Suprapubic skin (tissue), 4 donors: Measurements from ENCODE around the gene NTN3. TPM values are rescaled to one million over a fixed set of nuclear protein-coding genes. Genes with fewer than 3 reads are reported as not detected.
A peak's percentile ranks its signal among the peaks of the same experiment; 100 is the strongest.

Experiments used
- DNase-seq, 2 donors: peaks; one replicate each; pipeline ENCODE4 v3.0.0-alpha.2; 2019; ENCODE audit warnings: low spot score in 2 of 2
- H3K27ac ChIP-seq: fragments of 200-600 bp; sonication (generic); one replicate; pipeline ENCODE4 v1.5.1; 2019
- H3K27me3 ChIP-seq: fragments of 200-600 bp; sonication (generic); one replicate; pipeline ENCODE4 v1.5.1; 2019
- H3K36me3 ChIP-seq: fragments of 200-600 bp; sonication (generic); one replicate; pipeline ENCODE4 v1.5.1; 2019
- H3K4me1 ChIP-seq: fragments of 200-600 bp; sonication (generic); one replicate; pipeline ENCODE4 v1.5.1; 2019
- H3K4me3 ChIP-seq: fragments of 200-600 bp; sonication (generic); one replicate; pipeline ENCODE4 v1.5.1; 2019; ENCODE audit warnings: mild to moderate bottlenecking
- H3K9me3 ChIP-seq: fragments of 200-600 bp; sonication (generic); one replicate; pipeline ENCODE4 v1.5.1; 2019
- CTCF ChIP-seq, 2 donors: fragments of 200-600 bp in 1 of 2; fragments of 450-650 bp in 1 of 2; sonication (generic) in 1 of 2; IDR thresholded peaks; one replicate each; pipeline ENCODE4 v1.5.1; 2016 to 2019; ENCODE audit warnings: antibody characterized with exemption in 2 of 2, mild to moderate bottlenecking in 1 of 2, moderate library complexity in 1 of 2
- EP300 ChIP-seq: sonication (generic); formaldehyde crosslinking; IDR thresholded peaks from one replicate; pipeline ENCODE4 v1.6.1; 2017; ENCODE audit warnings: antibody characterized with exemption
- POLR2A ChIP-seq, 2 donors: fragments of 450-650 bp; IDR thresholded peaks; one replicate each; pipeline ENCODE4 v1.6.1; 2017; ENCODE audit warnings: antibody characterized with exemption in 2 of 2, mild to moderate bottlenecking in 2 of 2, moderate library complexity in 2 of 2
- POLR2AphosphoS5 ChIP-seq, 3 donors: sonication (generic); formaldehyde crosslinking; IDR thresholded peaks; one replicate each; pipeline ENCODE4 v1.6.1; 2017; ENCODE audit warnings: antibody characterized with exemption in 3 of 3
- WGBS: methylation state at CpG from one replicate; pipeline ENCODE4 v1.1.5; 2018; 5-methylcytosine and 5-hydroxymethylcytosine counted together
- total RNA-seq, 4 donors: library from RNA; depleted of rRNA; stranded (reverse); fragments of >200 nt; gene quantifications; one replicate each; pipeline ENCODE4 v1.1.0, GENCODE V29; 2016

NTN3 gene
- total RNA-seq, 4 donors from 2014 or later: not detected

GRCh38 chr16:2483939-2484897 is 13.1 kb downstream of the NTN3 start:
- no peak for TF ChIP-seq POLR2A (IDR thresholded peaks at IDR 0.05)
- no peak for TF ChIP-seq EP300
- TF ChIP-seq CTCF (IDR thresholded peaks at IDR 0.05): no peak
- no peak for TF ChIP-seq POLR2AphosphoS5 (IDR thresholded peaks at IDR 0.05)
- H3K36me3 ChIP-seq: no peaks in the 10 kb centered on the region
- H3K27me3 ChIP-seq: no peaks in the 10 kb centered on the region
- WGBS: 80% methylated on average over 12 of the region's 16 CpGs
- DNase-seq: no peak
- H3K27ac ChIP-seq: no peak overlapping the region
- H3K9me3 ChIP-seq: no peaks in the 10 kb centered on the region
- no peak overlapping the region for H3K4me3 ChIP-seq
- peaks cover 61% of the 10 kb centered on the region for H3K4me1 ChIP-seq

DNA sequence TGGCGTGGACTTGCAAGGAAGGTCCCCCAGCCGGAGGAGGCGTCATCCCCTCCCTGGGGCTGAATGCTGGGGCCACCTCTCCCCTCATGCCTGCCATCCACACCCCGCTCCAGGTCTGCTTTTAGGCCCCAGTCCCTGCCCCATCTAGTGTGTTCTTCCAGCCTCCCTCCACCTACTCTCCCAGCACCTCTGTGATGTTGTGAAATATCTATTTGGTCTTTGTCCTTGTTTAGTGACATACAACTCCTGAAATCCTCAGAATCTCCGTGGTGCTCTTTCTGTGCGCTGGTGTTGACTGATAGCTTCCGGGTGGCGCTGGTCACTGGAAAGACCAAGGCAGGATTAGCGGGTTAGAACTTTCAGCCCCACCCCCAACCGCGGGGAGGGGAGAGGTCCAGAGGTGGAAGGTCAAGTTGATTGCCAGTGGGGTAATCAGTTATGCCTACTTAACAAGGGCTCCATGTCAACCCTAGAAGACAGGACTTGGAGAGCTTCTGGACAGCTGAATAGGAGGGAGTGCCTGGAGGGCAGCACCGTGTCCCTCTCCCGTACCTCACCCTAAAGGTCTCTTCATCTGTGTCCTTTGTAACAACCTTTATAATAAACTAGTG is 13.9 kb downstream of the NTN3 start:
- no peak for TF ChIP-seq CTCF (IDR thresholded peaks at IDR 0.05)
- peaks cover 61% of the 10 kb centered on the region for H3K4me1 ChIP-seq
- H3K9me3 ChIP-seq: no peaks in the 10 kb centered on the region
- no peak overlapping the region for H3K4me3 ChIP-seq
- H3K27ac ChIP-seq: no peak overlapping the region
- no peak for DNase-seq
- 90% methylated on average over 12 of the region's 13 CpGs for WGBS
- H3K27me3 ChIP-seq: no peaks in the 10 kb centered on the region
- H3K36me3 ChIP-seq: no peaks in the 10 kb centered on the region

DNA sequence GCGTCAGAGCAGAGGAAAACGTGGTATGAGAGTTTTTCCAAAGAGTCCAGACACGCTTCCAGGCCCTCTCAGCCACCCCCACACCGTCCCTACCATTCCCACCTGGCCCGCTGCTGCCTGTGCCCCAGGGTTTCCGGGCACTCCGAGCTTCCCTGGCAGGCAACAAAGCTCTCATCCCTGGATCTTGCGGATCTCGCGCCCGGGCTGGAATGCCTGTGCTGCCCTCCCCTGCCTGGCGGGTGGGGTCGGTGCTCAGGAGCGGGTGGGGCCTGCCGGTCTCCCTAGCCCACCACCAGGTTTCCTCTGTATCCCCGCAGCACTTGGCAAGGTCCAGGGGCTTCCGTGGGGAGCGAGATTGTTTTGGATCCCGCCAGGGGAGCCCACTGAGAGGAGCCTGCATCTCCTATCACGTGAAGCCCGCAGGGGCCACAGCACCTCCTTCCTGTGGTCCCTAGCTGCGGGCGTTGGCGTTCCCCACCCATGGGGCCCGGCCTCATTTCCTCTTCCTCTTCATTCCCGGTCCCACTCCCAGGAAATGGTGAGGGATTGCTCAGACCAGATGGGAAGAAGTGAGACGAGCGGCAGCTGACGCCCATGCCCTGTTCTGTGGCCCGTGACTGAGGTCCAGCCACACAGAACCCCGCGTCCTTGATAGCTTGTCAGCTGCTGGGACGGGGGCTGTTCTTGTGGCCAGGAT is 14.9 kb downstream of the NTN3 start:
- no peak overlapping the region for H3K27ac ChIP-seq
- no peaks in the 10 kb centered on the region for H3K9me3 ChIP-seq
- H3K4me1 ChIP-seq: peaks cover 57% of the 10 kb centered on the region
- H3K4me3 ChIP-seq: no peak overlapping the region
- no peaks in the 10 kb centered on the region for H3K36me3 ChIP-seq
- no peak for DNase-seq
- TF ChIP-seq POLR2AphosphoS5 (IDR thresholded peaks at IDR 0.05): no peak
- TF ChIP-seq EP300: no peak
- TF ChIP-seq POLR2A (IDR thresholded peaks at IDR 0.05): no peak
- TF ChIP-seq CTCF (IDR thresholded peaks at IDR 0.05): no peak
- WGBS: 77% methylated on average over 3 of the region's 33 CpGs
- H3K27me3 ChIP-seq: no peaks in the 10 kb centered on the region

DNA sequence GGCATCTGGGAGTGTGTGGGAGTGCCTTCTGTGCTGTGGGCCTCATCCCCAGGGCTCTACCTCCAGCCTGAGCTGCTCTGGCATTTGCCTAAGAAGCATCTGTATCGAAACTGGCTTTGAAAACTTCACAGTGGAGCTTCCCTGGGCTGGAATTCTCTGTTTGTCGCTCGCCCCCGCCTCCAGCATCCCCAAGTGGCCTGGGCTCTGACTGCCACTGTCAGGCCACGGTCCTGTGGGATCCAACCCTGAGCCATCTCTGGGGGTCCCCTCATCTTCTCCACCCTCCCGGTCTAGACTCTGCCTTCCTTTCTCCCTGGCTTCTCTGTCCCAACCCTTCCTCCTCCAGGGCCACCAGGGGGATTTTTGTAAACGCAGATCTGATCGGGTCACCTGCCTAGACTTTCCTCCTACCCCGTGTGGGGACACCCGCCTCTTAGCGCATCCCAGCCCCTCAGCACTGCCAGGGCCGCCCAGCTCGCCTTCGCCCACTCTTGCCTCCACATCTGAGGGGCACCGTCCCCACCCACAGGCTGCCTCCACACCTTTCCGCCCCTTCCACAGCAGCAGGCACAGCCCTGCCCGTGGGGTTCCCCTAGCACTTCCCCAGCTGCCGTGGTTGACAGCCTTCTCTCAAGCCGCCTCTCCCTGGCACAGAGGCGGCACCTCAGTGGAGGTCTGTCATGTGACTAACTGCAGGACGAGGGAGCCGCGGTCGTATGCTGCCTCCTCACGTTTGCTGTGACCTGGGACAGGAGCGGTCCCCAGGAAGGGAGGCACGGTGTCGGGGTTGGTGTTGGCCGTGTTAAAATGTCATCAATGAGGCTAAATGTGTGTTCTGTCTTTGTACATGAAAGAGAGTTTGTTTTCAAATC is 15.8 kb downstream of the NTN3 start:
- Histone ChIP-seq H3K4me3 (no peak overlapping the region), H3K27ac (no peak overlapping the region)
- DNase-seq: no peak

More for the DNA sequence above, 15.8 kb downstream of the NTN3 start:
- H3K4me1 ChIP-seq: peaks cover 47% of the 10 kb centered on the region
- no peaks in the 10 kb centered on the region for H3K36me3 ChIP-seq
- no peaks in the 10 kb centered on the region for H3K27me3 ChIP-seq
- H3K9me3 ChIP-seq: no peaks in the 10 kb centered on the region
- 46% methylated on average over 29 of the region's 29 CpGs for WGBS
- no peak for TF ChIP-seq POLR2A (IDR thresholded peaks at IDR 0.05)
- TF ChIP-seq EP300: no peak
- TF ChIP-seq CTCF (IDR thresholded peaks at IDR 0.05): peak; percentile 23 to 55
- TF ChIP-seq POLR2AphosphoS5 (IDR thresholded peaks at IDR 0.05): no peak
